ENCODE results near the gene GUCA2A. TPM values are rescaled to one million over a fixed set of nuclear protein-coding genes. Genes with fewer than 3 reads are reported as not detected.

The GUCA2A gene
- polyA plus RNA-seq, 4 donors, result not detected

DNA sequence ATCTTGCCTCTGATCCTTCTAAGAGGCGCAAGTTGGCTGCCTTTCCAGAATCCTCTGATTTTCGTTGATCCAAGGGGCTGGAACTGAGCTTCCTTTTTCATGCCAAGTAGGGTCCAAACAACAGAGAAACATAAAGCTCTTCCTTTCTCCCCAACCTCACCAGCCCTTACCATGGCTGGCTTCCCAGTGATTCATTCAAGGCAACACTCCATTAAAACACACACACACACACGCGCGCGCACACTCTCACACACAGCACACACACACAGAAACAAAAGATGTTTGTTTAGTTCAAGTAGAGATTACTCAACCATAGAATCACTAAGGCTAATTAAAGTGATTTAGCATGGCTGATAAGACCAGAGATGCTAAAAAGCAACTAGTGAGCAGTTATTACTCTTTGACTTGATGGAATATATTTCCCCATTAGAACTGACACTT is 13.0 kb upstream of the GUCA2A start:
- DNase-seq (ENCODE audit: low read depth in 4 of 4, low spot score in 3 of 4), result no peak

- DNase-seq (ENCODE audit: low read depth in 4 of 4, low spot score in 3 of 4), result no peak
These were observed 12.5 kb upstream of the GUCA2A start for GRCh38 chr1:42176902-42177519.

- no peak for DNase-seq (ENCODE audit: low read depth in 4 of 4, low spot score in 3 of 4)
These were observed 10.9 kb upstream of the GUCA2A start for GRCh38 chr1:42175314-42176054.

- DNase-seq (ENCODE audit: low read depth in 4 of 4, low spot score in 3 of 4), result no peak
These were observed 9.6 kb upstream of the GUCA2A start for GRCh38 chr1:42173961-42174735.

- no peak for DNase-seq (ENCODE audit: low read depth in 4 of 4, low spot score in 3 of 4)
These were observed 8.8 kb upstream of the GUCA2A start for GRCh38 chr1:42173155-42173933.

DNA sequence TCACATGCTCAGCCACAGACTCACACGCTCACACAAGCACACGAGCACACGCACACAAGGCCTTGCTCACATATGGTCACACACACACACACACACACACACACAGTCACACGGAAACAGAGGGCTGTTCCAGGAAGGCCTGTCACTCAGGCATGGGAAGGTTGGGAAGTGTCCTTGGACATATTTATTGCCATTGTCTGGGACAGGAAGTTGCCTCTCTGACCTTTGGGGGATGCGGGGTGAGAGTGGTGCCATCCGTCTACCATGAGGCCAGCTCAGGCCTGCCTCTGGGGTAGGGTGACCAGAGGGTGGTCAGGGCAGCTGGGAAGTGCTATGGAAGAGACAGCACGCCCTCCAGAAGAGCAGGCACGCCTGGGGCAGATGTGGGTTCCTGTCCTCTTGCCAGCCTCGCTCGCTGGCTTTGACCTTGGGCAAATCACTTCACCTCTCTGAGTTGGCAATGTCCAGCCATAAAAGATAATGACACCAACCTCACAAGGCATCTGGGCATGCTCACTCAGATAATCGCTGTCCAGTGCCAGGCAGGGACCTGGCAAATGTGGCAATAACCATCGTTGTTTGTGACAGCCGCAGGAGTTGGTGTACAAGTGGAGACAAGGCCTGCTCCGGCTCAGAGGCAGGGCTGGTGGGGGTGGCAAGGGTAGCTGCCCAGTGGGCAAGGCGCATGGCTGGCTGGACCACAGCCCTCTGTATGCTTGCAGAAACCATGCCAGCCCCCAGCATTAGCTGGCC is 8.0 kb upstream of the GUCA2A start:
- no peak for DNase-seq (ENCODE audit: low read depth in 4 of 4, low spot score in 3 of 4)

DNA sequence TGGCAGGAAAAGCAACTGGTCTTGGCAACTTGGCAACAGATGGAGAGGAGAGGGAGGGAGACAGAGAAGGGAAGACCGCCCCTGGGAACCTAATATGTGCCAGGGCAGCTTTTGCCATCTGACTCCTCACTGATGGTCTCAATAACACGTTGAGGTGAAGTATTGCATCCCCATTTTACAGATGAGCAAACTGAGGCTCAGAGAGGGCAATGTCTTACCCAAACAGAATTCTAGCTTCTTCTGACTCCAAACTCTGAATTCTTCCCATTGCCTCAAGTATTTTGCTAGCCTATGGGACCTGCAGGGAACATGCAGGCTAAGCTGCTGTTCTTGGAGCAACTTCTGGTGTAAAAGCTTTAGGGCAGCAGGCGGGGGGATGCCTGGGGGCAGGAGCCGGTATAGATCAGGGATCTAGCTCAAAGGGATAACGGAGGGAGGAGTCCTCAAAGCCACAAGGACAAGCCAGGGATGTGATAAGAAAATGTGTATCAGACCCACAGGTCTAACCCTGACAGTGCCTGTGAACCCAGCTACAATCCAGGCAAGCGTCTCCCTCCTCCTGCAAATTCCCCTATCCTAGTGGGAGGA is 7.2 kb upstream of the GUCA2A start:
- DNase-seq (ENCODE audit: low read depth in 4 of 4, low spot score in 3 of 4), result no peak

DNA sequence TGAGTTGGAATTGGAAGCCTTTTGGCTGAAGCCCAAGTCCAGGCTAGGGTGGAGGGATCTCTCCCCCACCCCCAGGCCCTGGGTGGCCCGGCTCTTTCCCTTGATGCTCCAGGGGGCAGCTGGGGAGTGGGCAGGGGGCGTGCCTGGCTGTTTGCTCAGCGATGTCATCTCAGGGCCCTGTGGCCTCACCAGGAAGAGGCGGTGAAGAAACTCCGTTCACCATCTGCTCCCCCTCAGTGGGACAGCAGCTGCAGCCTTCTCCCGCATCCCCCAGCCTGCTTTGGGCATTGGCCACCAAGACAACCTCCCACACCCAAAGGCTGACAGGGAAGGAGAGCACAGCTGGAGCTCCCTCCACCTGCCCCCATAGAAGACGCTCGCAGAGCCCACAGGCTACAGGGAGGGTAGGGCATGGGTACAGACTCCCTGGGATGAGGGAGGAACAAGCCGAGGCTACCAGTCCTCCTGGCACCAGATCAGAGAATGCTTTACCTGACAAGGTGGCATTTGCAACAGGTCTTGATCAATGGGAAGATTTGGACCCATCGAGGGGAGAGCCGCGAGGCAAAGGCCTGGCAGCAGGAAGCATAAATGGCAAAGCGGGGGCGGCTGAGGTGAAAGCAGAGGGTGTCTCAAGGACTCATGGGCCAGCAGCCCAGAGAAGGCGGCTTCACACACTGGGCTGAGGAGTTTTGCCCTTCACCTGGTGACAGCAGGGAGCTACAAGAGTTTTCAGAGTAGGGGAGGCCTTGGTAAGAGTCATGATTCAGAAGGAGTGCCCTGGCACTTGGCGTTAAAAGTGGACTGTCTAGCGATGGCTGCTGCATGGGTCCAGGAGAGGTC is 6.5 kb upstream of the GUCA2A start:
- DNase-seq (ENCODE audit: low read depth in 4 of 4, low spot score in 3 of 4), result no peak

DNA sequence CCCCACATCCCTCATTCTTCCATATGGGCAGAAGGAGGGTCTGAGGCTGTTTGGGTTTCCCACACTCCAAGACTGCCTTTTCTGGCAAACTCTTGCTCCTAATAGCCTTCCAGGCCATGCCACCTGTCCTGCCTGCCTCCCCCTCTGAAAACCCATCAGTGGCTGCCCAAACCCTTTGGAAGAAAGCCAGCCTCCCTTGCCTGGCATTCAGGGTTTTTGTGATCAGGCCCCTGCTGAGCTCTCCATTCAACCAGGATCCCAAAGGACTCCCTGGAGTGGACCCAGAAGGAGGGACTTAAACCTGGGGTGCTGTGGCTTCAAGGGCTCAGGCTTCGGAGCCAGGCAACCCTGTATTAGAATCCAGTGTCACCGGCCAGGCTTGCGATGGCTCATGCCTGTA is 4.2 kb upstream of the GUCA2A start:
- DNase-seq (ENCODE audit: low read depth in 4 of 4, low spot score in 3 of 4), result no peak

DNA sequence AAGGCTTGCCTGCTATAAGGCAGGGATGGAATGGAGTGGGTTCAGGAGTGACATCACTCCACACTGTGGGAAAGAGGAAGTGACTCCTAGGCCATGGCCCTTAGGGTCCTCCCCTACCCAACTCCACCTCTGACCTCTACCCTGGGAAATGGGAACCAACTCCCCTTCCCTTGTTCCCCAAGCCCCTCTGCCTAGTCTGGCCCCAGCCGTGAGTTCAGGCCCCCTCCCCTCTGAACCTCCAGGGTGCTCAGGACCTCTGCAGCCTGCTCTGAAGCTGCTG is 3.8 kb upstream of the GUCA2A start:
- no peak for DNase-seq (ENCODE audit: low read depth in 4 of 4, low spot score in 3 of 4)

DNA sequence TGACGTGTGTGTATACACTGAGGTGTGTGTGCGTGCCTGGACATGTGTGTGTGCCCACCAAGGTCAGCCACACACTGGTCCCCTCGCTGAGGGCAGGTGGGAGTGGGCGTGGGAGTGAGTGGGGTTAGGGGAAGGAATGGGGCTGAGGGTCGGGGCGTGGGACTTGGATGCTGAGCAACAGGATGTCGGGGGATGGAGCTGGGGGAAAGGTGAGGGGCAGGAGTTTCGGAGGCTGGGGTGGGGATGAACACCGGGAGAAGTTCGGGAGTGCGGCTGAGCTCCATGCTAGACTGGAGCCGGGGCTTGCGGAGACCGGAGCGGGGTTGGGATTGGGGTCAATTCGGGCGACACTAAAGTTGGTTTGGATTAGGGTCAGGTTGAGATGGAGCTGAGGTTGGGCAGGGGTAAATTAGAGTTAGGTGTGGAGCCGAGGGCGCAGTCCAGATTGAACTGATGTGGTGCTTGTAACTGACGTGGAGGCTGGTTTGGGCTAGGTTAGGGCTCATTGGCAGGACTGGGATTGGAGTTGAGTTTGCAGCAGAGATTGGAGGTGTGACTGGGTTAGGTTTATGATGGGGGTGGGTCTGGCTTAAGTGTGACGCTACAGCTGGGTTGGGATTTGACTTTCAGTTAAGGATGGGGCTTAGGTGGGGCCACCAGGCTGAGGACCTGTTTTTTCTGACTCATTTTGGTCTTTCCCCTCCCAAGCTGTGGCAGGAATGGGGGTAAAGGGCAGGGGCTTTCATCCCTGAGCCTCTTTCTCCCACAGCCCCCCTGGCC is 3.3 kb upstream of the GUCA2A start:
- DNase-seq (ENCODE audit: low read depth in 4 of 4, low spot score in 3 of 4), result no peak

GRCh38 chr1:42165511-42166210 is 1.1 kb upstream of the GUCA2A start:
- no peak for DNase-seq (ENCODE audit: low read depth in 4 of 4, low spot score in 3 of 4)

- no peak for DNase-seq (ENCODE audit: low read depth in 4 of 4, low spot score in 3 of 4)
These were observed 725 bp downstream of the GUCA2A start for GRCh38 chr1:42163536-42164503.

GRCh38 chr1:42163114-42163513 is 1.4 kb downstream of the GUCA2A start:
- DNase-seq (ENCODE audit: low read depth in 4 of 4, low spot score in 3 of 4), result no peak

DNA sequence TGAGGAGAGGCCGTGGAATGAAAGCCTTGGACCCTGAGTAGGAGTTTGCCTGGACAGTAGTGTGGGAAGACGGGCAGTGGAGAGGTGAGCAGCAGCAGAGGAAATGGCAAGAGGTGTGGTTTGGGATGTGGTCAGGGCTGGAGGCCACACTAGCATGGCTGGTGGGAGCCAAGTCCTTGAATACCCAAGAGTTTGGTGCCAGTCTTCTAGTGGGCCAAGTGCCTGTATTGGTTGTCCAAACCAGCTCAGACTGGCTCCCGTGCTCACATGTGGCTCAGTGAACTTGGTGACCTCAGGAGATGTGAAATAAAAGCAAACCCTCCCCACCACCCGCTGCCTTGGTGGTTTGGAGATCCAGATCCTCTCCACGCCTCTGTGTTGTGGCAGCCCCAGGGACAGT is 2.4 kb downstream of the GUCA2A start:
- no peak for DNase-seq (ENCODE audit: low read depth in 4 of 4, low spot score in 3 of 4)

- no peak for DNase-seq (ENCODE audit: low read depth in 4 of 4, low spot score in 3 of 4)
These were observed 6.4 kb downstream of the GUCA2A start for GRCh38 chr1:42158189-42158588.

DNA sequence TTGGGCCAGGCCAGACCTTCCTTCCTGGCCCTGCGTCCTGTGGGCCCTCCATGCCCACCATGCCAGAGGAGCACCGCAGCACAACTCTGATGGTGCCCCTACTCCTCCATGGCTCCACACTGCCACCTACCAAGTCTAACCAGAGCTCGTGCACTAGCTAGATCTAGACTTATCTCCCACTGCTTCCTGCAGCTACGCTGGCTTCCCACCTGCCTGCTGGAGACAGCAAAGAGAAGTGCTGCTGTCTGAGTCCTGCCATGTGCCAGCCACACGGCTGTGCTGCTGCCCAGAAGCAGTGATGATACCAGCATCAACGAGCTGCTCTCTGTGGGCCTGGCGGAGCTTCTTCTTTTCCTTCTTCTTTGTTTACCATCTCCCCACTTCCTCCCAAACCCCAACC is 6.9 kb downstream of the GUCA2A start:
- no peak for DNase-seq (ENCODE audit: low read depth in 4 of 4, low spot score in 3 of 4)
